K562 (cell line): ENCODE results near the gene VPS11. TPM values are rescaled to one million over a fixed set of nuclear protein-coding genes. Genes with fewer than 3 reads are reported as not detected.
A peak's percentile ranks its signal among the peaks of the same experiment; 100 is the strongest.

Source experiments
- CBX3 ChIP-seq, 2 experiments: IDR thresholded peaks; 1 replicate in 1 of 2; 2 replicates in 1 of 2; pipeline ENCODE4 v1.6.1; 2012; ENCODE audit warnings: inconsistent platforms in 2 of 2, low read length in 2 of 2, borderline replicate concordance in 1 of 2, control low read depth in 1 of 2
- E2F3 ChIP-seq: fragments of 250-450 bp; sonication (Bioruptor Pico); IDR thresholded peaks from 2 replicates; pipeline ENCODE4 v1.4.0; 2020; ENCODE audit warnings: mild to moderate bottlenecking
- ETV1 ChIP-seq: fragments of 450-650 bp; conservative IDR thresholded peaks from 2 replicates; pipeline ENCODE4 v1.6.1; 2016; ENCODE audit warnings: missing genetic modification characterization, control low read depth, low read depth, missing compliant biosample characterization
- HBP1 ChIP-seq: fragments of 450-650 bp; formaldehyde crosslinking; IDR thresholded peaks from 2 replicates; pipeline ENCODE4 v1.4.0; 2022; ENCODE audit warnings: missing genetic modification characterization
- MITF ChIP-seq: IDR thresholded peaks from 2 replicates; pipeline ENCODE4 v1.6.1; 2014; ENCODE audit warnings: antibody characterized with exemption
- SNAPC5 ChIP-seq: fragments of 250-450 bp; sonication (Bioruptor Pico); IDR thresholded peaks from 2 replicates; pipeline ENCODE4 v1.8.0; 2021; ENCODE audit warnings: moderate library complexity, mild to moderate bottlenecking, inconsistent platforms
- ZBTB40 ChIP-seq, 2 experiments: fragments of 450-650 bp in 1 of 2; sonication (generic) in 1 of 2; formaldehyde crosslinking in 1 of 2; IDR thresholded peaks; 2 replicates each; pipeline versions ENCODE4 v1.7.1 to v1.9.0; 2016 to 2022; ENCODE audit warnings: inconsistent platforms in 1 of 2, mild to moderate bottlenecking in 1 of 2, missing genetic modification reagents in 1 of 2
- polyA plus RNA-seq, 8 experiments: library from polyadenylated mRNA; depleted of rRNA in 4 of 8; stranded (reverse) in 5 of 8; unstranded in 3 of 8; fragments of >200 nt; fragmentation: Nextera tagmentation in 2 of 8; fragmentation: Illumina TruSeq in 1 of 8; extraction: Ambion mirVana in 2 of 8; extraction: Trizol in 1 of 8; gene quantifications; 2 replicates each; pipeline versions ENCODE4 v1.2.1 to v1.2.3, GENCODE V29; 2011 to 2014; ENCODE audit warnings: inconsistent platforms in 1 of 8, missing spikeins in 1 of 8
- total RNA-seq, 7 experiments: library from RNA; depleted of rRNA in 6 of 7; stranded (reverse); fragments of >200 nt in 6 of 7; fragmentation: Illumina TruSeq in 2 of 7; extraction: Trizol in 2 of 7; gene quantifications; 2 replicates each; pipeline versions ENCODE4 v1.2.1 to v1.2.3, GENCODE V29; 2011 to 2021; ENCODE audit warnings: low replicate concordance in 1 of 7

VPS11 gene
- total and polyA plus RNA-seq, 9 of the 15 experiments (the other 6 are each of a cell fraction or from before 2014, with no cell fraction given): 14.1 to 35.5 (median 27.5) TPM

- TF ChIP-seq ZBTB40 (IDR thresholded peaks at IDR 0.05): 0 out of 2 replicates have a peak, but pooled peaks have one; percentile 26
- peak; percentile 68 for TF ChIP-seq ZBTB40 (CRISPR knock-in tag; IDR thresholded peaks at IDR 0.05)
- TF ChIP-seq ETV1 (tag): 0 out of 2 replicates have a peak, but pooled peaks have one; percentile 27
- peak; percentile 86 for TF ChIP-seq HBP1 (CRISPR knock-in tag)
- TF ChIP-seq E2F3 (CRISPR knock-in tag): peak; percentile 22
- TF ChIP-seq MITF: 0 out of 2 replicates have a peak, but pooled peaks have one; percentile 12
- no peak for TF ChIP-seq SNAPC5 (CRISPR knock-in tag)
- no peak; a peak in 1 of 3 replicates for TF ChIP-seq CBX3 (IDR thresholded peaks at IDR 0.05; ENCODE audit: borderline replicate concordance in 1 of 2, low read length in 2 of 2)
Measured at GRCh38 chr11:119095066-119095880, 27.7 kb downstream of the VPS11 start (continued).
